NCI-H2081 (cell line): ENCODE results near the gene TMEM132D.

ENCODE experiments used
- DNase-seq, 2 experiments: peaks; one replicate each; lab custom pipeline; 2025; lab: John Stamatoyannopoulos, UW

The TMEM132D gene

DNA sequence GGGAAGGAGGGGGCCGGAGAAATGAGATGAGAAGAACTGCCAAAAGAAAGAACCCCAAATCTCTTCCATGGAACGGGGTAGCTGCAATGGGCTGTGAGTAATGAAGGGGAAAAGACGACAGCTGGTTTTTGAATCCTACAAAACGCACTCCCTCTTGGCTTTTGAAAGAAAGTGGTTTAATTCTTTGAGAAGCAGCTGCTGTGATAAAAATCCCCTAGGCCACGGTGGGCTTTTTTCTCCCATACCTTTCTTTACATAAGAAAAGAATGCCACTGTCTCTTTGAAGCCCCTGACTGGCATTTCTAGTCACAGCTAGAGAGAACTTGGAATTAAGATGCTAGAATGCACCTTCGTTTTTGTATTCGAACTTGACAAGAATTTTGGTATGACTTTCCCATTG is 564.5 kb downstream of the TMEM132D start:
- no peak for DNase-seq

DNA sequence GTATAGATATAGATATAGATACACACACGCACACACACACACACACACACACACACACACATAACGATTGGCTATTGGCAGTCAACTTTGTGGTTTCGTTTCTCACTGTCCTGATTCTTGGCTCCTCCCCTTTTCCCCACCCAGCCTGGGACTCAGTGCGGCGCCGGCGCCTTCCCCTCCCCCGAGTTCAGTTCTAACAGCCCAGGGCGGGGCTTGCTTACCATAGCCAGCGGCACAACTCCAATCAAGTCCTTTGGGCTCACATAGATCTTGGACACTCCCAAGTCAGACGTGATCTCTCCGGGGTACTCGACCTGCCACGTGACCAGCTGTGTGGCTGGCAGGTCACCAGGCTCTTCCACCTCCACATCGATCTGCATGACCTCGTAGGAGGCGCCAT is 566.4 kb downstream of the TMEM132D start:
- DNase-seq: no peak

GRCh38 chr12:129335773-129336172 is 568.1 kb downstream of the TMEM132D start:
- DNase-seq: no peak

DNA sequence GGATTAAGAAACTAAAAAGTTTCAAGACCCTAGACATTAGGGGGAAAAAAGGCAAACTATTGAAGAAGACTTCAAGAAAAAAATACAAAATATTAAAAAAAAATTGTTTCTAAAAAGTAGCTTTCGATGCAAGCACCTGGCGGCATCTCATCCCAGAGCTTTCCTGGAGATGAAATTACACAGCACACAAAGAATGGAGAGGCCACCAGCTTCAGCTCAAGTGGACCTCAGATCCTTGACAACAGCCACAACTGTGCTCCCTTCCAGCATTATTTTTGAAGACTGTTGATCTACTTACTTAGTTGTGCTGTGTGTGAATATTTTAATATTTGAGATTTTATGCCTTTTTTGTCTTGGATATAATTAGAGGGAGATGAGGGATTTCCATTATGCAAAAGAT is 571.5 kb downstream of the TMEM132D start:
- no peak for DNase-seq

DNA sequence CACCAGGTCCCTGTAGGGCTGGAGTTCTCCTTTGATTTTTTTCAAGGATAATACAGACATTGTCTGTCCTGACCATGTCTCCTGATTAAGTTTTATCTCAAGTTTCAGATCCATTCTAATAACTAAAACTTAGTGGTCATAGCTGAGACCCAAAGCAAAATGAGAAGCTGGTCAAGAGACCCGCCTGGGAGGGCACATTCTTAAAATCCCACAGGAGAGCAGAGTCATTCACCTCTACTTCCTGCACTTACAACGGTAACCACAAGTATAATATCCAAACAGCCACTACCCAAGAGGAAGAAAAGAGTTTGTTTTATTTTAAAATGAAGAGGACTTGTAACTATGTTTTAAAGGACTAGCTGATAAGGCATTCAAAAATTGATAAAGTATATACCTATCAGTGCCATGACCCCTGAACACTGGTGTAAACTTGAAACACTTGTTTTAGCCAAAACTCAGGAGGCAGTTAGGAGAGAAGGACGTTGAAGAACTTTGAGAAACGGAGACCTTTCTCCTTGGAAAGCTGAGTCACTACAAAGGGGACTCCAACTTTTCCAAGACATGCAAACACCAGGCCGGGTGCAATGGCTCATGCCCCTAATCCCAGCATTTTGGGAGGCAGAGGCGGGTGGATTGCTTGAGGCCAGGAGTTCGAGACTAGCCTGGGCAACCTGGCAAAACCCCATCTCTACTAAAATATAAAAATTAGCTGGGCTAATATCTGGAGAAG is 572.3 kb downstream of the TMEM132D start:
- no peak for DNase-seq

GRCh38 chr12:129328235-129328634 is 575.6 kb downstream of the TMEM132D start:
- DNase-seq: peak in 1 of 2 experiments; percentile 14

GRCh38 chr12:129325566-129325965 is 578.3 kb downstream of the TMEM132D start:
- DNase-seq: no peak

- no peak for DNase-seq
Observed at GRCh38 chr12:129312048-129312447, 591.8 kb downstream of the TMEM132D start.

GRCh38 chr12:129310346-129310745 is 593.5 kb downstream of the TMEM132D start:
- DNase-seq: no peak

DNA sequence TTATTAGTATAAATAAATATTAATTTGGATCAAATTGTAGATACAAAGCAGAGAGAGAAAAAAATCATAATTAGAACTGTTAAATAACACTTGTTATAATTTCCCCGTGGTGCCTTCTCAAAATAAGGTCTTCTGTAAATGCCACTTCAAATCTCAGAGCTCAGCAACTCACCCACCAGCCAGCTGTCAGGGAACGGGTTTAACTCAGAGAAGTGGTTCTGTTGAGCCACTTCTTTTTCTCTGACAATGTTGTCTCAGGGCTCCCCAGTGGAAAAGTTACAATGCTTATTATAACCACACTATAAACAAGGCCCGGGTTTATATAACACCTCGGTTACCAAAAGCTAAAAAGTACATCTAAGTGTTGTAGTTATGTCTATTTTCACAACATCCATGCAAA is 598.0 kb downstream of the TMEM132D start:
- DNase-seq: no peak

DNA sequence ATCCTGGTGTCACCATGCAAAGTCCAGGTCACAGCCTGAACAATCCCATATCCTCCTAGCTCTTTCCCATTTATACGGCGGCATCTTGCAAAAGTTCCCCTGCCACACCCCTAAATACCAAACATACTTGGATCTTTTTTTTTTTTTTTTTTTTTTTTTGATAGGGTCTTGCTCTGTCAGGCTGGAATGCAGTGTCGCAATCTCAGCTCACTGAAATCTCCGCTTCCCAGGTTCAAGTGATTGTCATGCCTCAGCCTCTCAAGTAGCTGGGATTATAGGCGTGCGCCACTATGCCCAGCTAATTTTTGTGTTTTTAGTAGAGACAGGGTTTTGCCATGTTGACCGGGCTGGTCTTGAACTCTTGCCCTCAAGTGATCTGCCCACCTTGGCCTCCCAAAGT is 599.3 kb downstream of the TMEM132D start:
- DNase-seq: no peak

GRCh38 chr12:129300011-129300410 is 603.8 kb downstream of the TMEM132D start:
- DNase-seq: no peak

DNA sequence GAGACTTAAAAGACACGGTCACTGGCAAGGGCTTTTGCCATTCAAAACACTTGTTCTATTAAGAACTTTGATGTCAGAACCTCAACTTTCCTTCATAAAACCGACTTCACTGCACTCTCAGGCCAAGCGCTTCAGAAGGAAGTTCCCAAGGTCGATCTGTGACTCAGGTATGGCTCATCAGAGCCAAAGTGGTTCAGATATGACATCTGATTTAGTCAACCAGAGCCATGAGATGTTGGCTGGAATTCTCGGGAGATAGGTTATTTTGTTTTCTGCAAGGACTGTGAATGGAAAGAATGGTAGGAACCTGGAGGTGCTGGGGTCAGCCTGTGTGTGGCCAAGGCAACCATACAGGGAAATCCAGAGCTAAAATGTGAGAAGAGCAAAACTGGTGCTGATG is 604.9 kb downstream of the TMEM132D start:
- DNase-seq: no peak

DNA sequence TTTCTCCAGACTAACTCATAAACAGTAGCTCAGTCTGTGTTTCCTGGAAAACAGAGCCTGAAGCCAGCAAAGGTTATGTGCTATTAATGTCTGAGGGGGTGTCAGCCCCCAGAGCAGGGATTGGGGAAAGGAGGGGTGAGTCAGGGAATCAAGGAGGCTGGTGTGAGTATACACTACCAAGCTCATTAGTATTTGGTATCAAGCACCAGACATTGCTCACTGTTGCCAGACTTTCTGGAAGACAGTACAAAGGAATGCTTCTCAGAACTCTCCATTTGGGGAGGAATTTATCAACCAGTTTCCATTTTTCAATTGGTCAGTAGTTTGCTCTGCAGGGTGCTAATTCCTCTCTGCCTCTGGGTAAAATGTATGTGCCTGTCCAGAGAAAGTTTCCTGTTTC is 607.2 kb downstream of the TMEM132D start:
- DNase-seq: no peak

- DNase-seq: no peak
Observed at GRCh38 chr12:129294868-129295267, 609.0 kb downstream of the TMEM132D start.

GRCh38 chr12:129279771-129280170 is 624.1 kb downstream of the TMEM132D start:
- no peak for DNase-seq

GRCh38 chr12:129276361-129277060 is 627.3 kb downstream of the TMEM132D start:
- DNase-seq: no peak

DNA sequence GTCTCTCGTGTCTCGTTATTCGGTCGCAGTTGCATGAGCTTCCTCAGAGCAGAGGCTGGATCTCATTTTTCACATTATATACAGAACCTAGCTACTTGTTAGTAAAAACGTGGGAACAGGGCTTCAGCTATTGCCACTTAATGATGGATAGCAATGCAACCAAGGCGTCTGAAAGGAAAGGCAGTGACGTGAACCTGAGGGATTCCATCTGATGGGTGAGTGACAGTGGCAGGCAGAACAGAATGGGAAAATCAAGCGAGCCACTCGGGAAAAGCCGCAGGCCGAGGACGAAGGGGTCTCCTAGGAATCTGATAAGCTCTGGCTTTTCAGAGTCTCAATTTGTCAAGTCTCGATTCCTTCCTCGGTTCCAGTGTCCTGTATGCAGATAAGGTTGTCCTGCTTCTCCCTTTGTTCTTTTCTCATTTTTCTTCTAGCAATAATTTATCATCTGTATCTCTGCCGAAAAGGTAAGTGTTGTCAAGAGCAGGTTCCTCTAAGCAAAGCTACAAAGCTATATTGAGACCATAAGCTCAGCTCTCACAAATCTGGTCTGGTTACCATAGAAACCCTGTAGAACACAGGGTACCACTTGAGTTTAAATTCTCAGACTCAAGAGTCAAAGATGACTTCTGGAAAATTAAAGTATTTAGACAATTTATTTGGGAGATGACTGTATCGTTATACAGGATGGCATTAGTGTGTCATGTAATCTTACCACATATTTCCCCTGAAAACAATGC is 633.9 kb downstream of the TMEM132D start:
- no peak for DNase-seq

DNA sequence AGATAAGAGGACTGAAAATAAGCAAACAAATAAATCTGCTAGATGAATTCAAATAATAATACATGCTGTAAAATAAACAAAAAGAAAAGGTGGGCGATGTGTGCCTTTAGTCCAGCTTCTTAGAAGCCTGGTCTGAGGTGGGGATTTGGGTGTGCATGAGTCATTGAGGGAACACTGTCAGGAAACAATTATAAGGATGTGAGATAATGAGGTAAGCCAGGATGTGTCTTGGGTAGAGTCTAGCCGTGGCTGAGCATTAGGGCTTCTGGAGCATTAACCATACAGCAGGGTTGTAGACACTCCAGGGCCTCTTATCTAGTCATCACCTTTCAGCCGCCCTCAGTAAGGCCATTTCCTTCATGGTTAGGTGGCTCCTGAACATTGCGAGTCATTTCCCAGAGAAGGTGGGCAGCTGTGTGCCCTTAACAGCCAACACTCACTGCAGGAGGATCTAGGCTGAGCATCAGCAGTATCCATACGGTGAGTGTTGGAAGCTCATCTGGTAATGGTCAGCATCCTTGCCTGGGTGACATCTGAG is 645.0 kb downstream of the TMEM132D start:
- DNase-seq: no peak

GRCh38 chr12:129257524-129257923 is 646.3 kb downstream of the TMEM132D start:
- DNase-seq: no peak

GRCh38 chr12:129246630-129247029 is 657.2 kb downstream of the TMEM132D start:
- DNase-seq: no peak

- no peak for DNase-seq
Observed at GRCh38 chr12:129245769-129246168, 658.1 kb downstream of the TMEM132D start.

GRCh38 chr12:129241852-129242251 is 662.0 kb downstream of the TMEM132D start:
- no peak for DNase-seq
